ENCODE measurements around the gene CES4A.

Gene CES4A

DNA sequence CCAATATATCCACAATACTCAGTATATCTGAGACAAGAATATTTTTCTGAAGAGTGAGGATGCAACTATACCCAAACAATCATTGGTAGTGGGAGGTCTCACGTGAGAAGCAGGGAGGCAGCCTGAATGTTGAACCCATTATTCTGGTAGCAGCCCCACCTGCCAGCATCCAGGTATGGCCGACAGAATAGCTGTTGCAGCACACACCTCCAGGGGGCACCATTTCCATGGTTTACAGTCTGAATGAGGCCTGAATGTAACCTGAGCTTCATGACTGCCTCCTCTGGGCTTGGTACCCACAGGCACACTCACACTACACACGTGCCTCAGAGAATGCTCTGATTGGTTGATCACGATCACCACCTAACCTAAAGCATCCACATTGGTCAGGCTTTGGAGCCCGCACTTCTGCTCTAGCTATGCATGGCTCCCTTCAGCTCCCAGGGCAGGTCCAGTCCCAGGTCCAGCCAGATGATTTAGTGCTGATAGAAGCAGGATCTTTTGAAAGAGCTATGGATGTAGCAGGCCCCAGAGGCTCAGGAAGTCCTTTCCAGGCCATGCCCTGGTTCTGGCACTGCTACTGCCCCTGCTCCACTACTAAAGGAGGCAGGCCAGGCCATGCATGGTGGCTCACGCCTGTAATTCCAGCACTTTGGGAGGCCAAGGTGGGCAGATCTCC is 29.6 kb downstream of the CES4A start:
- no peak overlapping the region for H2BK5ac ChIP-seq (ENCODE audit: low read depth, low read length, poor library complexity)
- no peak overlapping the region for H2BK12ac ChIP-seq (ENCODE audit: low read length)
- no peak overlapping the region for H4K91ac ChIP-seq (ENCODE audit: low read depth, low read length)
- peaks cover 30 to 32% of the 10 kb centered on the region in 2 experiments for H3K4me1 ChIP-seq (ENCODE audit: control insufficient read depth in 1 of 2, insufficient read depth in 2 of 2, low read length in 2 of 2)
- H3K9ac ChIP-seq (ENCODE audit: low read length), result no peak overlapping the region
- H3K79me1 ChIP-seq (ENCODE audit: low read length), result peaks cover 14% of the 10 kb centered on the region
- H3K4me2 ChIP-seq (ENCODE audit: low read length), result no peak overlapping the region
- H4K12ac ChIP-seq (ENCODE audit: low read depth, low read length), result no peak overlapping the region
- no CpG with 5 or more reads among the region's 6 CpGs for WGBS (ENCODE audit: extremely low coverage, insufficient coverage, insufficient read length)
- no peak overlapping the region for H3K4ac ChIP-seq (ENCODE audit: low read depth, low read length)
- H2BK120ac ChIP-seq (ENCODE audit: insufficient read depth, low read length, poor library complexity), result no peak overlapping the region
- H3K18ac ChIP-seq (ENCODE audit: low read length), result no peak overlapping the region
- DNase-seq, result peak; percentile 96 to 99
- H3K27me3 ChIP-seq (ENCODE audit: insufficient read depth, low read length), result peaks cover 13% of the 10 kb centered on the region
- no peak overlapping the region for H4K8ac ChIP-seq (ENCODE audit: low read depth, low read length)
- no peak overlapping the region for H3K23ac ChIP-seq (ENCODE audit: low read length)
- no peaks in the 10 kb centered on the region for H3K9me3 ChIP-seq (ENCODE audit: insufficient read depth, low read depth, low read length)
- no peak overlapping the region for H2AK5ac ChIP-seq (ENCODE audit: low read length)
- H3K14ac ChIP-seq (ENCODE audit: low read length), result no peak overlapping the region
- H2AFZ ChIP-seq (ENCODE audit: insufficient read depth, low read length, poor library complexity), result no peak overlapping the region
- no peak overlapping the region for H3K27ac ChIP-seq (ENCODE audit: low read depth, low read length)
- no peak overlapping the region for H3K4me3 ChIP-seq (ENCODE audit: low read depth, low read length)
- H3K36me3 ChIP-seq (ENCODE audit: control insufficient read depth in 1 of 2, insufficient read depth in 2 of 2, low read length in 2 of 2), result no peaks in the 10 kb centered on the region
- no peaks in the 10 kb centered on the region for H3K79me2 ChIP-seq (ENCODE audit: control insufficient read depth, insufficient read depth, low read length, poor library complexity)

DNA sequence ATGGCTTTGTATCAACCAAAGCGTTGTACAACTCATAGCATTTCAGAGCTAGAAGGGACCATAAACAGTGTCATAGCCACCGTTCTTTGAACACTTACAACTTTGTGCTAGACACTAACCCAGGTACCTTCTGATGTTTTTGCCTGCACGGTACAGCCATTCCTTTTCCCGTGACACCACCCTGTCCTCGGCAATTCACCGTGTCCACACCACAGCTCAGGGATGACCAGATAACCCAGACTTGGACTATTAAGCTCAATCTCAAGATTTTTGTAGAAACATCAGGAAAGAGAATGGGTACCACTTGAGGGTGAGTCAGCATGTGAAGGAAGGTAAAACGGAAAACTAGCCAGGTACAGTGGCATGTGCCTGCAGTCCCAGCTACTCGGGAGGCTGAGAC is 30.8 kb downstream of the CES4A start:
- Histone ChIP-seq H3K79me2 (ENCODE audit: control insufficient read depth, insufficient read depth, low read length, poor library complexity) (no peaks in the 10 kb centered on the region), H3K79me1 (ENCODE audit: low read length) (peaks cover 14% of the 10 kb centered on the region), H3K9me3 (ENCODE audit: insufficient read depth, low read depth, low read length) (no peaks in the 10 kb centered on the region), H3K18ac (ENCODE audit: low read length) (no peak overlapping the region), H3K36me3 (ENCODE audit: control insufficient read depth in 1 of 2, insufficient read depth in 2 of 2, low read length in 2 of 2) (no peaks in the 10 kb centered on the region), H2BK5ac (ENCODE audit: low read depth, low read length, poor library complexity) (no peak overlapping the region), H3K23ac (ENCODE audit: low read length) (no peak overlapping the region), H2BK12ac (ENCODE audit: low read length) (peak overlapping the region; percentile 33), H2BK120ac (ENCODE audit: insufficient read depth, low read length, poor library complexity) (no peak overlapping the region), H3K4me2 (ENCODE audit: low read length) (no peak overlapping the region), H4K8ac (ENCODE audit: low read depth, low read length) (no peak overlapping the region), H3K9ac (ENCODE audit: low read length) (no peak overlapping the region), H3K4ac (ENCODE audit: low read depth, low read length) (no peak overlapping the region), H2AFZ (ENCODE audit: insufficient read depth, low read length, poor library complexity) (no peak overlapping the region), H3K4me1 (ENCODE audit: control insufficient read depth in 1 of 2, insufficient read depth in 2 of 2, low read length in 2 of 2) (peaks cover 25 to 26% of the 10 kb centered on the region in 2 experiments), H3K4me3 (ENCODE audit: low read depth, low read length) (no peak overlapping the region), H3K27ac (ENCODE audit: low read depth, low read length) (no peak overlapping the region), H4K12ac (ENCODE audit: low read depth, low read length) (no peak overlapping the region), H2AK5ac (ENCODE audit: low read length) (no peak overlapping the region), H4K91ac (ENCODE audit: low read depth, low read length) (no peak overlapping the region), H3K14ac (ENCODE audit: low read length) (no peak overlapping the region), H3K27me3 (ENCODE audit: insufficient read depth, low read length) (peaks cover 4% of the 10 kb centered on the region)
- no peak for DNase-seq
- no CpG with 5 or more reads among the region's 8 CpGs for WGBS (ENCODE audit: extremely low coverage, insufficient coverage, insufficient read length)

DNA sequence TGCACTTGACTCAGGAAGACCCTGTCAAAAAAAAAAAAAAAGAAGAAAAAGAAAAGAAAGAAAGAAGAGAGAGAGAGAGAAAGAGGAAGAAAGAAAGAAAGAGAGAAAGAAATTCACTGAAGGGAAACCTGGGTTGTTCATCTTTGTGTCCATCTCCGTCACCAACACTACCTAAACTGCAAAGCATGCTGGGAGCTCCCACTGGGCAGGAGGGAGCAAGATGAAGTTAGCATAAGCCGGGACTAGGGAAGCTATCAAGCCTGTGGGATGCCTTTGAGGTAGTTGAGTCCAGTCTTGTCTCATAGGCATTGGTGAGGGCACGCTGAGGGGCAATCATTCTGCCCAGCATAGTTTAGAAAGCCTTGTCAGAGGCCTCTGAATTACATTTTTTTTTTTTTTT is 32.9 kb downstream of the CES4A start:
- no peak overlapping the region for H3K27ac ChIP-seq (ENCODE audit: low read depth, low read length)
- no peak overlapping the region for H3K9ac ChIP-seq (ENCODE audit: low read length)
- no peak for DNase-seq
- no peaks in the 10 kb centered on the region for H3K36me3 ChIP-seq (ENCODE audit: control insufficient read depth in 1 of 2, insufficient read depth in 2 of 2, low read length in 2 of 2)
- H3K79me1 ChIP-seq (ENCODE audit: low read length), result peaks cover 8% of the 10 kb centered on the region
- H2AK5ac ChIP-seq (ENCODE audit: low read length), result no peak overlapping the region
- no peak overlapping the region for H3K23ac ChIP-seq (ENCODE audit: low read length)
- H3K18ac ChIP-seq (ENCODE audit: low read length), result no peak overlapping the region
- no peak overlapping the region for H3K4me3 ChIP-seq (ENCODE audit: low read depth, low read length)
- peak overlapping the region; percentile 69 for H2BK12ac ChIP-seq (ENCODE audit: low read length)
- H2BK120ac ChIP-seq (ENCODE audit: insufficient read depth, low read length, poor library complexity), result no peak overlapping the region
- no peak overlapping the region for H2BK5ac ChIP-seq (ENCODE audit: low read depth, low read length, poor library complexity)
- H3K4me1 ChIP-seq (ENCODE audit: control insufficient read depth in 1 of 2, insufficient read depth in 2 of 2, low read length in 2 of 2), result peaks cover 16 to 23% of the 10 kb centered on the region in 2 experiments
- no peak overlapping the region for H3K4me2 ChIP-seq (ENCODE audit: low read length)
- H3K4ac ChIP-seq (ENCODE audit: low read depth, low read length), result no peak overlapping the region
- H3K27me3 ChIP-seq (ENCODE audit: insufficient read depth, low read length), result no peaks in the 10 kb centered on the region
- H4K12ac ChIP-seq (ENCODE audit: low read depth, low read length), result no peak overlapping the region
- no peak overlapping the region for H4K8ac ChIP-seq (ENCODE audit: low read depth, low read length)
- H4K91ac ChIP-seq (ENCODE audit: low read depth, low read length), result no peak overlapping the region
- H3K9me3 ChIP-seq (ENCODE audit: insufficient read depth, low read depth, low read length), result no peaks in the 10 kb centered on the region
- WGBS (ENCODE audit: extremely low coverage, insufficient coverage, insufficient read length), result no CpG with 5 or more reads among the region's 3 CpGs
- H2AFZ ChIP-seq (ENCODE audit: insufficient read depth, low read length, poor library complexity), result no peak overlapping the region
- H3K14ac ChIP-seq (ENCODE audit: low read length), result no peak overlapping the region
- H3K79me2 ChIP-seq (ENCODE audit: control insufficient read depth, insufficient read depth, low read length, poor library complexity), result no peaks in the 10 kb centered on the region

DNA sequence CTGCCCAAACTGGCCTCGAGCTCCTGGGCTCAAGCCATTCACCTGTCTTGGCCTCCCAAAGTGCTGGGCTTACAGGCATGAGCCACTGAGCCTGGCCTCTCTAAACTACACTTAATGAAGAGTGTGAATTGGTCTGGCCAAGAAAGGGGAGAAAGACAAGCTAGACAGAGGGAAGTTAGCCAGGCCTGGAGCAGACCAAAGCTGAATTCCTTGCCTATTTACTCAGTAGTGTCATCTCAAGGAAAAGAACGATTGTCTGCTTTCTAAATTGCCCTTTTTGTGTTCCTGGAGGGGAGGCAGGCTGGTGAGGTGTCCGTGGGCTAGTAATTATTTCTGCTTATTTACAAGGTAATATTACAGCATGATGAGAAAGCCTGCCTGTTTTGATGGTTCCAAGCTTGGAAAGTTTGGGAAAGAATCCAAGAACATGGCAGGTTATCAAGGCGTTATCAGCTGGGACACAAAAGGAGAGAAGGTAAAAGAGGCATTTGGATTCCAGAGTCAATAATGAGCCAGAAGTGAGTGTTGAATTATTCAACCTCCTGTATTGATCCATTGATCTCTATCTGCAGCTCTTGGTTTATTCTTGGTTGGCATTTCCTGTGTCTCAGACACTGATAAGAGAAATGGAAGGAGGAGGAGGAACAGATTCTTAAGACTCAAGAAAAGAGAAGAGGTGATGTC is 34.3 kb downstream of the CES4A start:
- H3K23ac ChIP-seq (ENCODE audit: low read length), result no peak overlapping the region
- H3K4me1 ChIP-seq (ENCODE audit: control insufficient read depth in 1 of 2, insufficient read depth in 2 of 2, low read length in 2 of 2), result peaks cover 9 to 18% of the 10 kb centered on the region in 2 experiments
- H3K4ac ChIP-seq (ENCODE audit: low read depth, low read length), result no peak overlapping the region
- H3K79me2 ChIP-seq (ENCODE audit: control insufficient read depth, insufficient read depth, low read length, poor library complexity), result no peaks in the 10 kb centered on the region
- DNase-seq, result no peak
- peak overlapping the region; percentile 54 for H3K27ac ChIP-seq (ENCODE audit: low read depth, low read length)
- no peak overlapping the region for H3K18ac ChIP-seq (ENCODE audit: low read length)
- peak overlapping the region; percentile 85 for H2BK120ac ChIP-seq (ENCODE audit: insufficient read depth, low read length, poor library complexity)
- H4K12ac ChIP-seq (ENCODE audit: low read depth, low read length), result no peak overlapping the region
- H3K14ac ChIP-seq (ENCODE audit: low read length), result no peak overlapping the region
- peak overlapping the region; percentile 59 for H4K91ac ChIP-seq (ENCODE audit: low read depth, low read length)
- no peak overlapping the region for H2AFZ ChIP-seq (ENCODE audit: insufficient read depth, low read length, poor library complexity)
- no peaks in the 10 kb centered on the region for H3K36me3 ChIP-seq (ENCODE audit: control insufficient read depth in 1 of 2, insufficient read depth in 2 of 2, low read length in 2 of 2)
- no peak overlapping the region for H3K4me2 ChIP-seq (ENCODE audit: low read length)
- no peaks in the 10 kb centered on the region for H3K9me3 ChIP-seq (ENCODE audit: insufficient read depth, low read depth, low read length)
- peak overlapping the region; percentile 72 for H2BK12ac ChIP-seq (ENCODE audit: low read length)
- peak overlapping the region; percentile 30 for H2AK5ac ChIP-seq (ENCODE audit: low read length)
- peak overlapping the region; percentile 37 for H2BK5ac ChIP-seq (ENCODE audit: low read depth, low read length, poor library complexity)
- WGBS (ENCODE audit: extremely low coverage, insufficient coverage, insufficient read length), result no CpG with 5 or more reads among the region's 4 CpGs
- no peak overlapping the region for H4K8ac ChIP-seq (ENCODE audit: low read depth, low read length)
- no peaks in the 10 kb centered on the region for H3K27me3 ChIP-seq (ENCODE audit: insufficient read depth, low read length)
- H3K4me3 ChIP-seq (ENCODE audit: low read depth, low read length), result no peak overlapping the region
- H3K79me1 ChIP-seq (ENCODE audit: low read length), result peaks cover 4% of the 10 kb centered on the region
- H3K9ac ChIP-seq (ENCODE audit: low read length), result no peak overlapping the region

All from trophoblast cell (in vitro differentiated cells and primary cell).